Stimulated activated CD4-positive, alpha-beta T cell treated with anti-CD3 and anti-CD28 coated beads, Interleukin-2, amount 100 ng/mL, for 24 hours (primary cell): ENCODE data around the gene COL4A2.
A peak's percentile ranks its signal among the peaks of the same experiment; 100 is the strongest.

Source experiments
- DNase-seq, 2 donors: peaks; one replicate each; pipeline ENCODE4 v3.0.0-alpha.2; 2020

COL4A2 gene

GRCh38 chr13:110323172-110323891, 16.2 kb downstream of the COL4A2 start:
- no peak for DNase-seq

GRCh38 chr13:110324026-110324749, 17.1 kb downstream of the COL4A2 start:
- DNase-seq, result no peak

GRCh38 chr13:110326263-110326904, 19.3 kb downstream of the COL4A2 start:
- DNase-seq, result no peak

- DNase-seq, result no peak
Observed at GRCh38 chr13:110327051-110327721, 20.1 kb downstream of the COL4A2 start.

GRCh38 chr13:110328573-110328972, 21.5 kb downstream of the COL4A2 start:
- no peak for DNase-seq

GRCh38 chr13:110329258-110329657, 22.2 kb downstream of the COL4A2 start:
- no peak for DNase-seq

- no peak for DNase-seq
Observed at GRCh38 chr13:110329798-110330461, 22.8 kb downstream of the COL4A2 start.

- no peak for DNase-seq
Observed at GRCh38 chr13:110330491-110331011, 23.5 kb downstream of the COL4A2 start.

GRCh38 chr13:110331362-110331761, 24.3 kb downstream of the COL4A2 start:
- DNase-seq, result no peak

GRCh38 chr13:110332750-110333149, 25.7 kb downstream of the COL4A2 start:
- DNase-seq, result no peak

- no peak for DNase-seq
Observed at GRCh38 chr13:110333837-110334236, 26.8 kb downstream of the COL4A2 start.

GRCh38 chr13:110334256-110334655, 27.2 kb downstream of the COL4A2 start:
- no peak for DNase-seq

GRCh38 chr13:110334841-110335490, 27.9 kb downstream of the COL4A2 start:
- DNase-seq, result no peak

GRCh38 chr13:110336108-110336507, 29.0 kb downstream of the COL4A2 start:
- no peak for DNase-seq

- DNase-seq, result no peak
Observed at GRCh38 chr13:110336681-110337080, 29.6 kb downstream of the COL4A2 start.

- DNase-seq, result no peak
Observed at GRCh38 chr13:110337247-110337646, 30.2 kb downstream of the COL4A2 start.

- no peak for DNase-seq
Observed at GRCh38 chr13:110338441-110339101, 31.5 kb downstream of the COL4A2 start.

GRCh38 chr13:110339263-110339662, 32.2 kb downstream of the COL4A2 start:
- no peak for DNase-seq

GRCh38 chr13:110339975-110340550, 33.0 kb downstream of the COL4A2 start:
- DNase-seq, result no peak

- DNase-seq, result peak; percentile 48 to 74
Observed at GRCh38 chr13:110340812-110341444, 33.8 kb downstream of the COL4A2 start.
